Lung (tissue), 12 donors: ENCODE results near the gene CMTR1. TPM values are rescaled to one million over a fixed set of nuclear protein-coding genes. Genes with fewer than 3 reads are reported as not detected.

ENCODE experiments used
- ATAC-seq: fragments of 200-7000 bp; cut with Tn5 transposase; one replicate; pipeline ENCODE4 v1.9.1; 2020; ENCODE audit warnings: moderate number of reproducible peaks; ENCODE audit not compliant: insufficient read depth, low FRiP score
- DNase-seq, 3 donors: peaks; one replicate each; pipeline ENCODE4 v3.0.0-alpha.2; 2013 to 2017
- H3K27ac ChIP-seq, 2 donors: one replicate each; pipeline ENCODE4 v1.5.1; 2013; ENCODE audit warnings: mild to moderate bottlenecking in 2 of 2, moderate library complexity in 2 of 2, control low read depth in 1 of 2, inconsistent platforms in 1 of 2, low read depth in 1 of 2, low read length in 1 of 2
- H3K27me3 ChIP-seq, 3 donors: one replicate each; pipeline ENCODE4 v1.5.1; 2013; ENCODE audit warnings: low read length in 2 of 3; ENCODE audit not compliant: control insufficient read depth in 3 of 3, insufficient read depth in 3 of 3
- H3K36me3 ChIP-seq, 4 donors: one replicate each; pipeline ENCODE4 v1.5.1; 2013; ENCODE audit warnings: low read length in 4 of 4, mild to moderate bottlenecking in 1 of 4, moderate library complexity in 1 of 4; ENCODE audit not compliant: control insufficient read depth in 4 of 4, insufficient read depth in 4 of 4
- H3K4me1 ChIP-seq, 5 donors: one replicate each; pipeline ENCODE4 v1.5.1; 2013; ENCODE audit warnings: low read length in 5 of 5, mild to moderate bottlenecking in 2 of 5, moderate library complexity in 1 of 5; ENCODE audit not compliant: control insufficient read depth in 5 of 5, insufficient read depth in 5 of 5
- H3K4me3 ChIP-seq: one replicate; pipeline ENCODE4 v1.5.1; 2013; ENCODE audit warnings: mild to moderate bottlenecking, control low read depth, moderate library complexity
- H3K9ac ChIP-seq, 2 donors: one replicate each; pipeline ENCODE4 v1.5.1; 2013; ENCODE audit warnings: low read length in 2 of 2, control low read depth in 1 of 2; ENCODE audit not compliant: insufficient read depth in 1 of 2
- H3K9me3 ChIP-seq, 4 donors: one replicate each; pipeline ENCODE4 v1.5.1; 2013; ENCODE audit warnings: low read length in 3 of 4, mild to moderate bottlenecking in 1 of 4, moderate library complexity in 1 of 4; ENCODE audit not compliant: control insufficient read depth in 4 of 4, insufficient read depth in 3 of 4
- CTCF ChIP-seq: IDR thresholded peaks from 2 replicates; pipeline ENCODE4 v1.5.1; 2012; ENCODE audit warnings: mild to moderate bottlenecking; ENCODE audit errors: control extremely low read depth, extremely low read depth
- WGBS, 2 donors: extraction: QIAGEN DNeasy Blood & Tissue Kit; methylation state at CpG; one replicate each; pipeline ENCODE4 v1.1.7; 2013; 5-methylcytosine and 5-hydroxymethylcytosine counted together
- polyA plus RNA-seq, 2 donors: library from polyadenylated mRNA; stranded (reverse); fragments of 200-250 nt; gene quantifications; one replicate each; pipeline ENCODE4 v1.2.1, GENCODE V29; 2013
- total RNA-seq, 2 donors: library from RNA; depleted of rRNA in 1 of 2; stranded (reverse); fragments of >200 nt in 1 of 2; gene quantifications; one replicate each; pipeline ENCODE4 v1.2.1, GENCODE V29; 2014 to 2021
- donor health status: control.
- donor health status: control.
- donor health status: Bipolar disorder and iron deficiency.
- donor health status: healthy.
- donor health status: DM: yes; HTN: yes; CAD: no.

Gene CMTR1
- total and polyA plus RNA-seq, 4 donors: 18.8 to 39.3 (median 26.6) TPM

GRCh38 chr6:37513576-37513975 is 80.6 kb downstream of the CMTR1 start:
- no peak for DNase-seq
- H3K9ac ChIP-seq: no peak overlapping the region
- peaks cover 0 to 33% (median 17%) of the 10 kb centered on the region in 3 donors for H3K27me3 ChIP-seq
- H3K27ac ChIP-seq: no peak overlapping the region
- peaks cover 0 to 15% (median 1%) of the 10 kb centered on the region in 5 donors for H3K4me1 ChIP-seq
- H3K9me3 ChIP-seq: no peaks in the 10 kb centered on the region
- no peak overlapping the region for H3K4me3 ChIP-seq
- no peak for TF ChIP-seq CTCF
- no peak for ATAC-seq
- 53 to 83% methylated on average over 10 of the region's 10 CpGs for WGBS, 2 donors
- no peaks in the 10 kb centered on the region for H3K36me3 ChIP-seq

- ATAC-seq: no peak
- H3K27me3 ChIP-seq: peaks cover 0 to 33% (median 17%) of the 10 kb centered on the region in 3 donors
- H3K4me1 ChIP-seq: peaks cover 0 to 15% (median 1%) of the 10 kb centered on the region in 5 donors
- no peak for DNase-seq
- no peak overlapping the region for H3K27ac ChIP-seq
- 80 to 88% methylated on average over 5 of the region's 5 CpGs for WGBS, 2 donors
- H3K4me3 ChIP-seq: no peak overlapping the region
- H3K9ac ChIP-seq: no peak overlapping the region
- H3K36me3 ChIP-seq: no peaks in the 10 kb centered on the region
- no peak for TF ChIP-seq CTCF
- no peaks in the 10 kb centered on the region for H3K9me3 ChIP-seq
Observed at GRCh38 chr6:37514321-37514771, 81.3 kb downstream of the CMTR1 start.

GRCh38 chr6:37514837-37515236 is 81.8 kb downstream of the CMTR1 start:
- TF ChIP-seq CTCF: no peak
- 75 to 83% methylated on average over 7 of the region's 7 CpGs for WGBS, 2 donors
- Histone ChIP-seq H3K27me3 (peaks cover 0 to 33% (median 17%) of the 10 kb centered on the region in 3 donors), H3K4me1 (peaks cover 0 to 15% (median 1%) of the 10 kb centered on the region in 5 donors), H3K9me3 (no peaks in the 10 kb centered on the region), H3K27ac (no peak overlapping the region), H3K36me3 (no peaks in the 10 kb centered on the region), H3K4me3 (no peak overlapping the region), H3K9ac (no peak overlapping the region)
- DNase-seq (no peak), ATAC-seq (no peak)

GRCh38 chr6:37515712-37516075 is 82.7 kb downstream of the CMTR1 start:
- peaks cover 0 to 15% (median 1%) of the 10 kb centered on the region in 5 donors for H3K4me1 ChIP-seq
- peaks cover 0 to 31% (median 17%) of the 10 kb centered on the region in 3 donors for H3K27me3 ChIP-seq
- H3K4me3 ChIP-seq: no peak overlapping the region
- ATAC-seq (no peak), DNase-seq (no peak)
- no peak overlapping the region for H3K27ac ChIP-seq
- H3K9ac ChIP-seq: no peak overlapping the region
- 67 to 69% methylated on average over 9 of the region's 9 CpGs for WGBS, 2 donors
- TF ChIP-seq CTCF: no peak
- no peaks in the 10 kb centered on the region for H3K36me3 ChIP-seq
- no peaks in the 10 kb centered on the region for H3K9me3 ChIP-seq
